Ishikawa (cell line): ENCODE data around the gene BEX3.

Experiments
- EGR1 ChIP-seq: IDR thresholded peaks from 2 replicates; pipeline ENCODE4 v1.6.1; 2012
- EP300 ChIP-seq: IDR thresholded peaks from 2 replicates; pipeline ENCODE4 v1.6.1; 2012; ENCODE audit warnings: borderline replicate concordance
- REST ChIP-seq: IDR thresholded peaks from 2 replicates; pipeline ENCODE4 v1.6.1; 2012; ENCODE audit warnings: low read depth, mild to moderate bottlenecking
- TAF1 ChIP-seq: IDR thresholded peaks from 2 replicates; pipeline ENCODE4 v1.6.1; 2012; ENCODE audit warnings: low read depth, mild to moderate bottlenecking
- YY1 ChIP-seq: IDR thresholded peaks from 2 replicates; pipeline ENCODE4 v1.6.1; 2012; ENCODE audit warnings: low read depth

- TF ChIP-seq REST = no peak
- no peak for TF ChIP-seq YY1
- TF ChIP-seq EGR1 = no peak
- TF ChIP-seq TAF1 = no peak
- TF ChIP-seq EP300 = no peak
Measured at GRCh38 chrX:103343105-103343504, 33.2 kb upstream of the BEX3 start.
